Esophagus muscularis mucosa (tissue), 4 donors: ENCODE data around the gene C10orf71.

Experiments
- EP300 ChIP-seq: sonication (generic); formaldehyde crosslinking; IDR thresholded peaks from one replicate; pipeline ENCODE4 v1.6.1; 2017; ENCODE audit warnings: antibody characterized with exemption
- POLR2A ChIP-seq: fragments of 450-650 bp; IDR thresholded peaks from one replicate; pipeline ENCODE4 v1.6.1; 2017; ENCODE audit warnings: antibody characterized with exemption, moderate library complexity, mild to moderate bottlenecking, low read depth
- POLR2AphosphoS5 ChIP-seq, 2 donors: sonication (generic); formaldehyde crosslinking; IDR thresholded peaks; one replicate each; pipeline ENCODE4 v1.6.1; 2017; ENCODE audit warnings: antibody characterized with exemption in 2 of 2
- TF ChIP-seq, protein P1 (sequence below), 3 experiments: fragments of 200-600 bp in 2 of 3; fragments of 450-650 bp in 1 of 3; sonication (generic) in 2 of 3; IDR thresholded peaks; one replicate each; pipeline ENCODE4 v1.5.1; 2017 to 2019; ENCODE audit warnings: antibody characterized with exemption in 3 of 3, mild to moderate bottlenecking in 2 of 3, moderate library complexity in 1 of 3

DNA sequence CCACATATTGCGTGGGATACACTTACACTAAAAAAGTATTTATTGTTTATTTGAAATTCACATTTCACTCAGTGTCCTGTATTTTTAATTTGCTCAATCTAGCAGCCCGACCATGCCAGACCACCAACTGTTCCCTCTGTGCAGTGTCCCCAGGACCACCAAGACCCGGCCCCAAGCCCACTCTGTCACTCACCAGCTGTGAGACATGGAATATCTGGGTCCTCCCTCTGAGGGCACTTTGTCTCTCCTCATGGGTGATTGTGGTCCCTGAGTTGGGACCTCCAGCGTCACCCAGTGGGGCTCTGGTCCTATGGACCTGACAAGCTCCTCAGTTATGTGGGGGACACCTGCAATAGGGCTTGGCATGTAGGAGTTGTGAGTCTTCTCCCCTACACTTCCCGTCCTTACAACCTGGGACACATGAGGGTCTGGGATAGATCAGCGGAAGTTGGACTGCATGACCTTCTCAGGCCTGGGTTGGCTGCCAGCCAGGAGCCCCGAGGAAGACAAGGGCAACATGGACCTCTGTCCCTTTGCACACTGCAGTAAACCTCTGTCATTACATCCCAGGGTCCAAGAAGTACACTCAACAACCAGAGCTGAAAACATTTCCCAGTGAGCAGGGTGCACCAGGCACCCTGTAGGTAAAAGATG lies 12.1 kb downstream of the C10orf71 start:
- TF ChIP-seq, protein P1, sequence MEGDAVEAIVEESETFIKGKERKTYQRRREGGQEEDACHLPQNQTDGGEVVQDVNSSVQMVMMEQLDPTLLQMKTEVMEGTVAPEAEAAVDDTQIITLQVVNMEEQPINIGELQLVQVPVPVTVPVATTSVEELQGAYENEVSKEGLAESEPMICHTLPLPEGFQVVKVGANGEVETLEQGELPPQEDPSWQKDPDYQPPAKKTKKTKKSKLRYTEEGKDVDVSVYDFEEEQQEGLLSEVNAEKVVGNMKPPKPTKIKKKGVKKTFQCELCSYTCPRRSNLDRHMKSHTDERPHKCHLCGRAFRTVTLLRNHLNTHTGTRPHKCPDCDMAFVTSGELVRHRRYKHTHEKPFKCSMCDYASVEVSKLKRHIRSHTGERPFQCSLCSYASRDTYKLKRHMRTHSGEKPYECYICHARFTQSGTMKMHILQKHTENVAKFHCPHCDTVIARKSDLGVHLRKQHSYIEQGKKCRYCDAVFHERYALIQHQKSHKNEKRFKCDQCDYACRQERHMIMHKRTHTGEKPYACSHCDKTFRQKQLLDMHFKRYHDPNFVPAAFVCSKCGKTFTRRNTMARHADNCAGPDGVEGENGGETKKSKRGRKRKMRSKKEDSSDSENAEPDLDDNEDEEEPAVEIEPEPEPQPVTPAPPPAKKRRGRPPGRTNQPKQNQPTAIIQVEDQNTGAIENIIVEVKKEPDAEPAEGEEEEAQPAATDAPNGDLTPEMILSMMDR (IDR thresholded peaks at IDR 0.05) = no peak
- TF ChIP-seq POLR2A = no peak
- TF ChIP-seq EP300 = no peak
- no peak for TF ChIP-seq POLR2AphosphoS5 (IDR thresholded peaks at IDR 0.05)
